Astrocyte (in vitro differentiated cells and primary cell): Measurements from ENCODE around the gene PTCH1. TPM values are rescaled to one million over a fixed set of nuclear protein-coding genes. Genes with fewer than 3 reads are reported as not detected.

ENCODE experiments used
- DNase-seq: peaks from one replicate; pipeline ENCODE4 v3.0.0-alpha.2; 2010; ENCODE audit warnings: low read depth
- FAIRE-seq: peaks from 2 replicates; lab custom pipeline; 2011; peaks lifted over from hg19 to GRCh38; lab: Jason Lieb, UNC
- H2AFZ ChIP-seq: 2 replicates; pipeline ENCODE4 v1.6.0; 2012; ENCODE audit warnings: low read depth, low read length, inconsistent platforms
- H3K27ac ChIP-seq: 2 replicates; pipeline ENCODE4 v1.5.1; 2011; ENCODE audit warnings: low read depth, low read length, inconsistent platforms
- H3K27me3 ChIP-seq: 2 replicates; pipeline ENCODE4 v1.6.0; 2011; ENCODE audit warnings: low read length, inconsistent platforms; ENCODE audit not compliant: insufficient read depth
- H3K36me3 ChIP-seq: 2 replicates; pipeline ENCODE4 v1.5.1; 2011; ENCODE audit warnings: low read length, inconsistent platforms; ENCODE audit not compliant: insufficient read depth
- H3K4me1 ChIP-seq: 2 replicates; pipeline ENCODE4 v1.5.1; 2011; ENCODE audit warnings: low read length, inconsistent platforms; ENCODE audit not compliant: insufficient read depth
- H3K4me2 ChIP-seq: 2 replicates; pipeline ENCODE4 v1.6.0; 2012; ENCODE audit warnings: low read length, inconsistent platforms
- H3K4me3 ChIP-seq: 2 replicates; pipeline ENCODE4 v1.5.1; 2011; ENCODE audit warnings: low read depth, mild to moderate bottlenecking, low read length, inconsistent platforms; ENCODE audit not compliant: insufficient read depth
- H3K79me2 ChIP-seq: 2 replicates; pipeline ENCODE4 v1.6.0; 2012; ENCODE audit warnings: mild to moderate bottlenecking, low read length, inconsistent platforms; ENCODE audit not compliant: insufficient read depth
- H3K9ac ChIP-seq: 2 replicates; pipeline ENCODE4 v1.6.0; 2012; ENCODE audit warnings: mild to moderate bottlenecking, low read length, inconsistent platforms
- H3K9me3 ChIP-seq: 2 replicates; pipeline ENCODE4 v1.5.1; 2012; ENCODE audit warnings: low read depth, mild to moderate bottlenecking, low read length, inconsistent platforms; ENCODE audit not compliant: insufficient read depth
- H4K20me1 ChIP-seq: 2 replicates; pipeline ENCODE4 v1.6.0; 2012; ENCODE audit warnings: low read length, inconsistent platforms; ENCODE audit not compliant: insufficient read depth
- H3K27ac Mint-ChIP-seq: one replicate; pipeline ENCODE4 v1.8.0; 2021; ENCODE audit warnings: mild to moderate bottlenecking, mixed read lengths; ENCODE audit not compliant: unreplicated experiment
- H3K27me3 Mint-ChIP-seq: one replicate; pipeline ENCODE4 v1.8.0; 2021; ENCODE audit warnings: low read depth, mixed read lengths; ENCODE audit not compliant: unreplicated experiment
- H3K36me3 Mint-ChIP-seq: one replicate; pipeline ENCODE4 v1.8.0; 2021; ENCODE audit warnings: low read depth, mixed read lengths; ENCODE audit not compliant: unreplicated experiment
- H3K4me1 Mint-ChIP-seq: one replicate; pipeline ENCODE4 v1.8.0; 2021; ENCODE audit warnings: low read depth, mixed read lengths; ENCODE audit not compliant: unreplicated experiment
- H3K4me3 Mint-ChIP-seq: one replicate; pipeline ENCODE4 v1.8.0; 2021; ENCODE audit warnings: mild to moderate bottlenecking, moderate library complexity, mixed read lengths; ENCODE audit not compliant: unreplicated experiment
- H3K9me3 Mint-ChIP-seq: one replicate; pipeline ENCODE4 v1.8.0; 2021; ENCODE audit warnings: mild to moderate bottlenecking, mixed read lengths; ENCODE audit not compliant: unreplicated experiment
- CTCF ChIP-seq: IDR thresholded peaks from 2 replicates; pipeline ENCODE4 v1.5.1; 2011; ENCODE audit warnings: low read depth, mild to moderate bottlenecking, inconsistent platforms, low read length, moderate library complexity; ENCODE audit not compliant: insufficient read depth
- EZH2 ChIP-seq: IDR thresholded peaks from 2 replicates; pipeline ENCODE4 v1.6.1; 2012; ENCODE audit warnings: mild to moderate bottlenecking, low read length, inconsistent platforms; ENCODE audit not compliant: insufficient read depth
- total RNA-seq: library from RNA; stranded (reverse); gene quantifications from 2 replicates; pipeline ENCODE4 v1.2.1, GENCODE V29; 2021

PTCH1 gene
- total RNA-seq, 1 donor from 2014 or later, result 21.3 TPM

GRCh38 chr9:95533996-95534680, 17.4 kb upstream of the PTCH1 start:
- H3K27me3 ChIP-seq, result peaks cover under 1% of the 10 kb centered on the region
- H3K27me3 Mint-ChIP-seq, result peaks cover 3% of the 10 kb centered on the region
- no peaks in the 10 kb centered on the region for H3K9me3 ChIP-seq
- no peaks in the 10 kb centered on the region for H3K9me3 Mint-ChIP-seq
- H3K79me2 ChIP-seq, result no peaks in the 10 kb centered on the region
- H3K4me3 Mint-ChIP-seq, result no peak overlapping the region
- no peaks in the 10 kb centered on the region for H3K36me3 ChIP-seq
- H4K20me1 ChIP-seq, result no peaks in the 10 kb centered on the region
- no peak for DNase-seq
- H3K4me2 ChIP-seq, result no peak overlapping the region
- no peak overlapping the region for H3K4me3 ChIP-seq
- TF ChIP-seq CTCF (no peak), EZH2 (no peak)
- H3K4me1 Mint-ChIP-seq, result peaks cover 6% of the 10 kb centered on the region
- FAIRE-seq, result no peak
- H3K4me1 ChIP-seq, result no peaks in the 10 kb centered on the region
- no peak overlapping the region for H3K27ac Mint-ChIP-seq
- H3K27ac ChIP-seq, result no peak overlapping the region
- no peaks in the 10 kb centered on the region for H3K36me3 Mint-ChIP-seq
- no peak overlapping the region for H3K9ac ChIP-seq
- H2AFZ ChIP-seq, result no peak overlapping the region

GRCh38 chr9:95529910-95530309, 13.1 kb upstream of the PTCH1 start:
- no peaks in the 10 kb centered on the region for H4K20me1 ChIP-seq
- Mint-ChIP-seq H3K27me3 (peaks cover 19% of the 10 kb centered on the region), H3K27ac (no peak overlapping the region), H3K4me1 (peaks cover 6% of the 10 kb centered on the region), H3K4me3 (no peak overlapping the region), H3K36me3 (no peaks in the 10 kb centered on the region), H3K9me3 (peaks cover 2% of the 10 kb centered on the region)
- TF ChIP-seq CTCF (no peak), EZH2 (no peak)
- no peaks in the 10 kb centered on the region for H3K79me2 ChIP-seq
- no peak overlapping the region for H3K9ac ChIP-seq
- no peak overlapping the region for H2AFZ ChIP-seq
- peaks cover 6% of the 10 kb centered on the region for H3K27me3 ChIP-seq
- FAIRE-seq (no peak), DNase-seq (no peak)
- H3K36me3 ChIP-seq, result no peaks in the 10 kb centered on the region
- H3K4me1 ChIP-seq, result no peaks in the 10 kb centered on the region
- H3K4me3 ChIP-seq, result no peak overlapping the region
- H3K4me2 ChIP-seq, result no peak overlapping the region
- no peak overlapping the region for H3K27ac ChIP-seq
- H3K9me3 ChIP-seq, result no peaks in the 10 kb centered on the region

- H3K36me3 Mint-ChIP-seq, result no peaks in the 10 kb centered on the region
- H3K27me3 ChIP-seq, result peaks cover 6% of the 10 kb centered on the region
- no peak overlapping the region for H3K27ac Mint-ChIP-seq
- no peak overlapping the region for H3K27ac ChIP-seq
- peaks cover 2% of the 10 kb centered on the region for H3K9me3 Mint-ChIP-seq
- peaks cover 19% of the 10 kb centered on the region for H3K27me3 Mint-ChIP-seq
- H3K4me1 Mint-ChIP-seq, result peaks cover under 1% of the 10 kb centered on the region
- FAIRE-seq, result no peak
- no peaks in the 10 kb centered on the region for H3K36me3 ChIP-seq
- no peak overlapping the region for H3K4me3 Mint-ChIP-seq
- no peaks in the 10 kb centered on the region for H3K9me3 ChIP-seq
- TF ChIP-seq EZH2 (no peak), CTCF (no peak)
- no peaks in the 10 kb centered on the region for H3K4me1 ChIP-seq
- no peaks in the 10 kb centered on the region for H4K20me1 ChIP-seq
- no peak overlapping the region for H3K9ac ChIP-seq
- H3K4me2 ChIP-seq, result no peak overlapping the region
- no peak for DNase-seq
- H2AFZ ChIP-seq, result no peak overlapping the region
- no peaks in the 10 kb centered on the region for H3K79me2 ChIP-seq
- no peak overlapping the region for H3K4me3 ChIP-seq
Measured at GRCh38 chr9:95528908-95529502, 12.2 kb upstream of the PTCH1 start.
